HepG2 (cell line): ENCODE data around the gene A3GALT2. TPM values are rescaled to one million over a fixed set of nuclear protein-coding genes. Genes with fewer than 3 reads are reported as not detected.

Source experiments
- ARID4A ChIP-seq: sonication (generic); formaldehyde crosslinking; IDR thresholded peaks from 2 replicates; pipeline ENCODE4 v1.5.0; 2020; ENCODE audit warnings: mild to moderate bottlenecking, missing genetic modification reagents, borderline replicate concordance
- BCL6 ChIP-seq: IDR thresholded peaks from 2 replicates; pipeline ENCODE4 v1.6.1; 2016; ENCODE audit warnings: missing genetic modification reagents, missing compliant biosample characterization
- CBX2 ChIP-seq, 2 experiments: fragments of 200-600 bp in 1 of 2; sonication (generic); formaldehyde crosslinking in 1 of 2; IDR thresholded peaks; 2 replicates each; pipeline versions ENCODE4 v1.7.0 to v1.8.1; 2018 to 2022; ENCODE audit warnings: low read depth in 2 of 2, low read length in 1 of 2, mild to moderate bottlenecking in 1 of 2, missing genetic modification reagents in 1 of 2
- CREM ChIP-seq, 2 experiments: sonication (generic) in 1 of 2; formaldehyde crosslinking in 1 of 2; IDR thresholded peaks; 2 replicates each; pipeline versions ENCODE4 v1.4.0 to v1.6.1; 2016 to 2020; ENCODE audit warnings: antibody characterized with exemption in 1 of 2, mild to moderate bottlenecking in 1 of 2, missing genetic modification reagents in 1 of 2
- GZF1 ChIP-seq: sonication (generic); formaldehyde crosslinking; IDR thresholded peaks from 2 replicates; pipeline ENCODE4 v1.5.1; 2020; ENCODE audit warnings: mild to moderate bottlenecking, missing genetic modification reagents
- IRF2 ChIP-seq: IDR thresholded peaks from 2 replicates; pipeline ENCODE4 v1.6.1; 2018; ENCODE audit warnings: missing genetic modification reagents, missing compliant biosample characterization
- KDM1A ChIP-seq: IDR thresholded peaks from 2 replicates; pipeline ENCODE4 v1.6.1; 2016; ENCODE audit warnings: missing compliant biosample characterization
- KLF16 ChIP-seq, 2 experiments: sonication (generic) in 1 of 2; formaldehyde crosslinking in 1 of 2; IDR thresholded peaks; 2 replicates each; pipeline versions ENCODE4 v1.6.1 to v1.8.0; 2016 to 2023; ENCODE audit warnings: missing genetic modification reagents in 2 of 2, missing compliant biosample characterization in 1 of 2
- KMT2B ChIP-seq: IDR thresholded peaks from 2 replicates; pipeline ENCODE4 v1.6.1; 2016; ENCODE audit warnings: missing genetic modification reagents, missing compliant biosample characterization
- MIER3 ChIP-seq: IDR thresholded peaks from 2 replicates; pipeline ENCODE4 v1.6.1; 2016; ENCODE audit warnings: missing compliant biosample characterization, borderline replicate concordance
- MYNN ChIP-seq: sonication (generic); formaldehyde crosslinking; IDR thresholded peaks from 2 replicates; pipeline ENCODE4 v1.4.0; 2020; ENCODE audit warnings: mild to moderate bottlenecking, low read depth, missing genetic modification reagents
- RELA ChIP-seq: sonication (generic); formaldehyde crosslinking; IDR thresholded peaks from 2 replicates; pipeline ENCODE4 v1.4.0; 2020; ENCODE audit warnings: missing genetic modification reagents
- SP4 ChIP-seq: sonication (generic); formaldehyde crosslinking; IDR thresholded peaks from 2 replicates; pipeline ENCODE4 v1.8.1; 2023; ENCODE audit warnings: mild to moderate bottlenecking, missing genetic modification reagents
- TSC22D2 ChIP-seq: sonication (generic); formaldehyde crosslinking; IDR thresholded peaks from 2 replicates; pipeline ENCODE4 v1.5.1; 2020; ENCODE audit warnings: missing genetic modification reagents, mild to moderate bottlenecking, borderline replicate concordance
- ZBTB8A ChIP-seq: sonication (generic); formaldehyde crosslinking; IDR thresholded peaks from 2 replicates; pipeline ENCODE4 v1.4.0; 2020; ENCODE audit warnings: mild to moderate bottlenecking, low read depth, missing genetic modification reagents, borderline replicate concordance
- ZFP62 ChIP-seq: sonication (generic); formaldehyde crosslinking; IDR thresholded peaks from 2 replicates; pipeline ENCODE4 v1.4.0; 2020; ENCODE audit warnings: missing genetic modification reagents
- ZMAT3 ChIP-seq: sonication (generic); formaldehyde crosslinking; conservative IDR thresholded peaks from 2 replicates; pipeline ENCODE4 v1.7.0; 2021; ENCODE audit warnings: missing genetic modification reagents
- ZNF275 ChIP-seq: sonication (generic); formaldehyde crosslinking; IDR thresholded peaks from 2 replicates; pipeline ENCODE4 v1.8.0; 2022; ENCODE audit warnings: missing genetic modification reagents, mild to moderate bottlenecking, inconsistent platforms, borderline replicate concordance
- ZNF331 ChIP-seq: sonication (generic); formaldehyde crosslinking; IDR thresholded peaks from 2 replicates; pipeline ENCODE4 v1.4.0; 2020; ENCODE audit warnings: missing genetic modification reagents
- ZNF333 ChIP-seq: sonication (generic); formaldehyde crosslinking; IDR thresholded peaks from 2 replicates; pipeline ENCODE4 v1.4.0; 2020; ENCODE audit warnings: mild to moderate bottlenecking, missing genetic modification reagents, borderline replicate concordance
- ZNF605 ChIP-seq: sonication (generic); formaldehyde crosslinking; IDR thresholded peaks from 2 replicates; pipeline ENCODE4 v1.8.0; 2022; ENCODE audit warnings: mild to moderate bottlenecking, missing genetic modification reagents
- ZNF614 ChIP-seq: IDR thresholded peaks from 2 replicates; pipeline ENCODE4 v1.6.1; 2018; ENCODE audit warnings: missing biosample characterization, missing genetic modification reagents, inconsistent platforms, borderline replicate concordance
- ZNF766 ChIP-seq: sonication (generic); formaldehyde crosslinking; IDR thresholded peaks from 2 replicates; pipeline ENCODE4 v1.5.0; 2020; ENCODE audit warnings: missing genetic modification reagents, borderline replicate concordance
- polyA plus RNA-seq, 8 experiments: library from polyadenylated mRNA; depleted of rRNA in 3 of 8; stranded (reverse) in 7 of 8; unstranded in 1 of 8; fragments of >200 nt; fragmentation: Illumina TruSeq in 4 of 8; extraction: Trizol in 4 of 8; gene quantifications; 2 replicates each; pipeline versions ENCODE4 v1.2.1 to v1.2.3, GENCODE V29; 2011 to 2016; ENCODE audit warnings: low read depth in 4 of 8, missing spikeins in 1 of 8, mixed read lengths in 1 of 8; ENCODE audit not compliant: insufficient read depth in 1 of 8
- total RNA-seq, 5 experiments: library from RNA; depleted of rRNA; stranded (reverse); fragments of >200 nt; fragmentation: Illumina TruSeq; extraction: Trizol; gene quantifications; 2 replicates each; pipeline ENCODE4 v1.2.3, GENCODE V29; 2016; ENCODE audit warnings: low read depth in 1 of 5
- TF ChIP-seq, protein P1 (sequence below): sonication (generic); formaldehyde crosslinking; IDR thresholded peaks from 2 replicates; pipeline ENCODE4 v1.4.0; 2020; ENCODE audit warnings: missing genetic modification reagents

The A3GALT2 gene
- total and polyA plus RNA-seq, 2 of the 13 experiments (the other 11 are each of a cell fraction or from before 2014, with no cell fraction given), result not detected

DNA sequence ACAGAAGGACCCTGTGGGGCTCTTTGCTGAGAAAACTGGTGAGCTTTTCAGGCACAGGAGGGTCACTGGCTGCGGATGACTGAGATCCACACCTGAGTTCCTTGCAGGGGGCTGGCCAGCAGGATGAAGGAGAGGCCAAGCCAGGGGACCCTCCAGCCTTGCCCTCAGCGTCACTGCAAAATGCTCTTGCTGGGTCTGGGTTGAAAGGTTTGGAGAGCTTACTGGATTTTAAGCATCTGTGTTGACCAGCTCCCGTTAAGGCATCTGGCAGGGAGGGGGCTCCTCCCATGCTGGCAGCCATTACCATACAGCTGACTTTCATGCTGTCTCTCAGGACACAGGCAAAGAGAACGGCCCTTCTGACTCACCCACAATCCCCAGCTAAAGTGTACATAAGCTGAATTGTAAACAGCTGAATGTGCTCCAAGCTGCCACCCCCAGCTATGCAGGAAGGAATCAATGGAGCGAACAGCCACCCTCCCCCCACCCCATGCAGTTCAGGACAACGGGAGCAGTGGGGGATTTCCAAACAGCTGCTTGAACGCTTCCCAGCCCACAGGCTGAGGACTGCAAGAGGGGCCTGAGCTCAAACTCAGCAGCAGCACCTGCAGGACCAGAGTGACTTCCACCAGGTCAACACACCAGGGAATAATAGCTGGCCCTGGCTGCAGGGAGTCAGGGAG lies 21.3 kb upstream of the A3GALT2 start (continued):
- TF ChIP-seq ZNF766, result peak; percentile 38; the same call in 1 of the 2 replicates
- TF ChIP-seq ZNF275 (CRISPR knock-in tag), result peak; percentile 89; the same call in 1 of the 2 replicates
- TF ChIP-seq ZNF333, result peak; percentile 84; the same call in 1 of the 2 replicates
- TF ChIP-seq RELA, result peak; percentile 99
- peak; percentile 91 for TF ChIP-seq IRF2 (CRISPR knock-in tag)
- peak; percentile 94 for TF ChIP-seq ZNF331 (CRISPR knock-in tag)
- TF ChIP-seq, protein P1, sequence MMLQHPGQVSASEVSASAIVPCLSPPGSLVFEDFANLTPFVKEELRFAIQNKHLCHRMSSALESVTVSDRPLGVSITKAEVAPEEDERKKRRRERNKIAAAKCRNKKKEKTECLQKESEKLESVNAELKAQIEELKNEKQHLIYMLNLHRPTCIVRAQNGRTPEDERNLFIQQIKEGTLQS, result peak; percentile 82
- no peak for TF ChIP-seq ZBTB8A (CRISPR knock-in tag)
- no peak for TF ChIP-seq ZFP62 (CRISPR knock-in tag)
- TF ChIP-seq ZNF614, result peak; percentile 79; the same call in 1 of the 2 replicates
- TF ChIP-seq KMT2B (CRISPR knock-in tag), result peak; percentile 56; the same call in 1 of the 2 replicates
- TF ChIP-seq MIER3, result peak; percentile 97
- no peak for TF ChIP-seq TSC22D2 (CRISPR knock-in tag)
- 0 out of 2 replicates have a peak, but pooled peaks have one; percentile 15 for TF ChIP-seq KDM1A (CRISPR knock-in tag)
- TF ChIP-seq SP4, result peak; percentile 73
- TF ChIP-seq ARID4A (CRISPR knock-in tag), result peak; percentile 96
- no peak for TF ChIP-seq CBX2 (IDR thresholded peaks at IDR 0.05; ENCODE audit: low read depth, low read length)
- TF ChIP-seq CBX2 (CRISPR knock-in tag; IDR thresholded peaks at IDR 0.05; ENCODE audit: low read depth), result no peak
- TF ChIP-seq CREM (IDR thresholded peaks at IDR 0.05), result peak; percentile 74
- no peak for TF ChIP-seq CREM (CRISPR knock-in tag; IDR thresholded peaks at IDR 0.05)
- TF ChIP-seq ZNF605 (CRISPR knock-in tag), result peak; percentile 95
- TF ChIP-seq KLF16 (CRISPR knock-in tag; IDR thresholded peaks at IDR 0.05), result peak in 1 of 2 experiments; percentile 77; a peak in 1 of 4 replicates
- TF ChIP-seq ZMAT3 (CRISPR knock-in tag), result peak; percentile 82; the same call in 1 of the 2 replicates
- TF ChIP-seq MYNN (CRISPR knock-in tag), result no peak
- no peak for TF ChIP-seq GZF1 (CRISPR knock-in tag)
- peak; percentile 80 for TF ChIP-seq BCL6
